ENCODE data around the gene SPOCK3. TPM values are rescaled to one million over a fixed set of nuclear protein-coding genes. Genes with fewer than 3 reads are reported as not detected.

The SPOCK3 gene
- total and polyA plus RNA-seq, 2 donors (not counting 3 experiments of a cell fraction or from before 2014, with no cell fraction given): 0.10 TPM; not detected in 1

GRCh38 chr4:166956484-166956883 lies 277.8 kb downstream of the SPOCK3 start:
- POLR2A ChIA-PET: no interaction called here
- H3K9ac ChIP-seq (replicated peaks; ENCODE audit: extremely low read depth, insufficient read depth, low read length): no peak overlapping the region
- intact Hi-C loops (cut with micrococcal nuclease): no loop called here
- H3K36me3 ChIP-seq (ENCODE audit: control insufficient read depth in 2 of 2, extremely low read depth in 1 of 2, insufficient read depth in 2 of 2, low read length in 2 of 2): no peaks in the 10 kb centered on the region
- H3K4me1 ChIP-seq (ENCODE audit: control insufficient read depth, extremely low read depth, insufficient read depth, low read length): no peaks in the 10 kb centered on the region
- dilution Hi-C loops (cut with MboI; ENCODE audit: extremely low pct_ligation_motif_present, low sequenced_read_pairs): no loop called here
- H3K27me3 ChIP-seq (ENCODE audit: control insufficient read depth in 2 of 2, insufficient read depth in 2 of 2, low read length in 2 of 2): no peaks in the 10 kb centered on the region
- no peaks in the 10 kb centered on the region for H4K20me1 ChIP-seq (replicated peaks; ENCODE audit: control insufficient read depth, extremely low read depth, insufficient read depth, low read length)
- H3K27ac ChIP-seq (ENCODE audit: insufficient read depth, low read depth, low read length): no peak overlapping the region
- H3K4me3 ChIP-seq (replicated peaks in 1 of 3; ENCODE audit: insufficient read depth in 1 of 3, low read depth in 1 of 3, low read length in 3 of 3): no peak overlapping the region
- no TSS peak for BruUV-seq (replicated peaks)
- H3K9me1 ChIP-seq (replicated peaks; ENCODE audit: control insufficient read depth, extremely low read depth, insufficient read depth, low read length): no peaks in the 10 kb centered on the region
- DNase-seq (ENCODE audit: low read depth, low spot score): no peak
- CTCF ChIA-PET: no interaction called here
- no peaks in the 10 kb centered on the region for H3K79me2 ChIP-seq (ENCODE audit: control insufficient read depth, insufficient read depth, low read length)
- no peaks in the 10 kb centered on the region for H3K9me3 ChIP-seq (replicated peaks; ENCODE audit: control insufficient read depth, insufficient read depth, low read length)
- H3K4me2 ChIP-seq (ENCODE audit: insufficient read depth, low read length): no peak overlapping the region
- no peak for TF ChIP-seq MYC (IDR thresholded peaks at IDR 0.05; ENCODE audit: low read depth, low read length)
- no peak for TF ChIP-seq JUN (IDR thresholded peaks at IDR 0.05; ENCODE audit: borderline replicate concordance, insufficient read depth, insufficient read length, low read depth)
- TF ChIP-seq MAX (IDR thresholded peaks at IDR 0.05; ENCODE audit: insufficient read depth, insufficient read length): no peak
- no peak overlapping the region for H2AFZ ChIP-seq (ENCODE audit: low read depth, low read length)
- no peak for FAIRE-seq

- Histone ChIP-seq H2AFZ (ENCODE audit: low read depth, low read length) (no peak overlapping the region), H3K27ac (ENCODE audit: insufficient read depth, low read depth, low read length) (no peak overlapping the region), H3K4me2 (ENCODE audit: insufficient read depth, low read length) (no peak overlapping the region), H3K36me3 (ENCODE audit: control insufficient read depth in 2 of 2, extremely low read depth in 1 of 2, insufficient read depth in 2 of 2, low read length in 2 of 2) (no peaks in the 10 kb centered on the region), H3K9ac (replicated peaks; ENCODE audit: extremely low read depth, insufficient read depth, low read length) (no peak overlapping the region), H3K79me2 (ENCODE audit: control insufficient read depth, insufficient read depth, low read length) (no peaks in the 10 kb centered on the region), H3K9me1 (replicated peaks; ENCODE audit: control insufficient read depth, extremely low read depth, insufficient read depth, low read length) (no peaks in the 10 kb centered on the region), H3K4me1 (ENCODE audit: control insufficient read depth, extremely low read depth, insufficient read depth, low read length) (no peaks in the 10 kb centered on the region), H4K20me1 (replicated peaks; ENCODE audit: control insufficient read depth, extremely low read depth, insufficient read depth, low read length) (no peaks in the 10 kb centered on the region), H3K27me3 (ENCODE audit: control insufficient read depth in 2 of 2, insufficient read depth in 2 of 2, low read length in 2 of 2) (no peaks in the 10 kb centered on the region), H3K9me3 (replicated peaks; ENCODE audit: control insufficient read depth, insufficient read depth, low read length) (no peaks in the 10 kb centered on the region), H3K4me3 (replicated peaks in 1 of 3; ENCODE audit: insufficient read depth in 1 of 3, low read depth in 1 of 3, low read length in 3 of 3) (no peak overlapping the region)
- BruUV-seq (replicated peaks): no TSS peak
- no peak for FAIRE-seq
- no peak for TF ChIP-seq GATA2 (IDR thresholded peaks at IDR 0.05; ENCODE audit: insufficient read depth, insufficient read length, low read depth, low read length)
- TF ChIP-seq, protein P1, sequence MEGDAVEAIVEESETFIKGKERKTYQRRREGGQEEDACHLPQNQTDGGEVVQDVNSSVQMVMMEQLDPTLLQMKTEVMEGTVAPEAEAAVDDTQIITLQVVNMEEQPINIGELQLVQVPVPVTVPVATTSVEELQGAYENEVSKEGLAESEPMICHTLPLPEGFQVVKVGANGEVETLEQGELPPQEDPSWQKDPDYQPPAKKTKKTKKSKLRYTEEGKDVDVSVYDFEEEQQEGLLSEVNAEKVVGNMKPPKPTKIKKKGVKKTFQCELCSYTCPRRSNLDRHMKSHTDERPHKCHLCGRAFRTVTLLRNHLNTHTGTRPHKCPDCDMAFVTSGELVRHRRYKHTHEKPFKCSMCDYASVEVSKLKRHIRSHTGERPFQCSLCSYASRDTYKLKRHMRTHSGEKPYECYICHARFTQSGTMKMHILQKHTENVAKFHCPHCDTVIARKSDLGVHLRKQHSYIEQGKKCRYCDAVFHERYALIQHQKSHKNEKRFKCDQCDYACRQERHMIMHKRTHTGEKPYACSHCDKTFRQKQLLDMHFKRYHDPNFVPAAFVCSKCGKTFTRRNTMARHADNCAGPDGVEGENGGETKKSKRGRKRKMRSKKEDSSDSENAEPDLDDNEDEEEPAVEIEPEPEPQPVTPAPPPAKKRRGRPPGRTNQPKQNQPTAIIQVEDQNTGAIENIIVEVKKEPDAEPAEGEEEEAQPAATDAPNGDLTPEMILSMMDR (IDR thresholded peaks at IDR 0.05; ENCODE audit: extremely low read depth in 1 of 2, insufficient read depth in 1 of 2, low read depth in 1 of 2, low read length in 2 of 2): no peak
- no peak for TF ChIP-seq POLR2A (IDR thresholded peaks at IDR 0.05; ENCODE audit: low read depth, low read length)
- no peak for TF ChIP-seq EZH2 (IDR thresholded peaks at IDR 0.05; ENCODE audit: borderline replicate concordance, low read depth, low read length, severe bottlenecking)
- TF ChIP-seq JUN (IDR thresholded peaks at IDR 0.05; ENCODE audit: borderline replicate concordance, insufficient read depth, insufficient read length, low read depth): no peak
- no peak for TF ChIP-seq POLR2AphosphoS5 (IDR thresholded peaks at IDR 0.05; ENCODE audit: insufficient read depth, low read depth, low read length)
- no peak for TF ChIP-seq MAX (IDR thresholded peaks at IDR 0.05; ENCODE audit: insufficient read depth, insufficient read length)
- TF ChIP-seq MYC (IDR thresholded peaks at IDR 0.05; ENCODE audit: low read depth, low read length): no peak
- no peak for TF ChIP-seq FOS (IDR thresholded peaks at IDR 0.05; ENCODE audit: borderline replicate concordance, insufficient read depth, low read length)
- CTCF ChIA-PET: no interaction called here
- POLR2A ChIA-PET: no interaction called here
- intact Hi-C loops (cut with micrococcal nuclease): no loop called here
- no peak for DNase-seq (ENCODE audit: low read depth, low spot score)
- dilution Hi-C loops (cut with MboI; ENCODE audit: extremely low pct_ligation_motif_present, low sequenced_read_pairs): no loop called here
These were observed 292.7 kb downstream of the SPOCK3 start for GRCh38 chr4:166941629-166942028.
